DMS 273 (cell line): ENCODE data around the gene TMEM156.
"Not testable (repeated sequence)": the region's sequence is repeated elsewhere in the genome, so short reads cannot be mapped to it uniquely, and the experiment has no call there.

Experiments
- DNase-seq: peaks from one replicate; lab custom pipeline; 2025; ENCODE audit not compliant: unreplicated experiment; lab: John Stamatoyannopoulos, UW

TMEM156 gene

DNA sequence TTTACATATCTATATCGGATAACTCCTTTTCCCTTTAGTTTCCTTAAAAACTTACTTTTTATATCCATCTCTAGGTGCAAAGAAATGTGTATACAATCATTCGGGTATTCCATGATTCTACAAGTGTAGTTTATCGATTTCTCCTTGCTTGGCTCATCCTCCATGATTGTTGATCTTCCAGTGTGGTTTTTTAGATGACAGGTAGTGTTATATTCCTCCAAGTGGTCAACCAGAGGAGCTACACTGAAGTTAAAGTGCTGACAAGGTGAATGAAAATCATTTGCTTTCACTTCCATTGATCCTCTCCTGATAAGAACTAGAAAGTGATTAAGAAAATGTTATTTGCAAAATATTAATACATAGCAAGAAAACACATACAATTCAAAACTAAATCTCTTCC lies 38.5 kb downstream of the TMEM156 start:
- peak; percentile 1 for DNase-seq

DNA sequence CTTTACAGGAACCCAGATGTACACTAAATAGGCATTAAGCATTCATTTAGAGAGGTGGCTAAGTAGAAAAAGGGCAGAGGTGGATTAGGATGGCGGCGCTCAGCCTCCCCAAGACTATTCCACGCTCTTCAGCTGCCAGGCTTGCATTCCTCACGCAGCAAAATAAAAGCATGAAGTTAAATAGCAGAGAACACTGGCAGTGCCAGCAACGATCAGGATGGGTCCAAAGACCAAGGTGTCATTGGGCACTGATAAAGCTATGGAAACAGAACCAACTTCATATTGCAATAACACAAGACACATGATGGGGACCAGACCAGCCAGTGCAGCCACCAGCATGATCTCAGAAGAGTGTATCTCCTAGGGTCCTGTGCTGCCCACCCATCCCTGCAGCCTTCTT lies 42.0 kb downstream of the TMEM156 start:
- no peak for DNase-seq

DNA sequence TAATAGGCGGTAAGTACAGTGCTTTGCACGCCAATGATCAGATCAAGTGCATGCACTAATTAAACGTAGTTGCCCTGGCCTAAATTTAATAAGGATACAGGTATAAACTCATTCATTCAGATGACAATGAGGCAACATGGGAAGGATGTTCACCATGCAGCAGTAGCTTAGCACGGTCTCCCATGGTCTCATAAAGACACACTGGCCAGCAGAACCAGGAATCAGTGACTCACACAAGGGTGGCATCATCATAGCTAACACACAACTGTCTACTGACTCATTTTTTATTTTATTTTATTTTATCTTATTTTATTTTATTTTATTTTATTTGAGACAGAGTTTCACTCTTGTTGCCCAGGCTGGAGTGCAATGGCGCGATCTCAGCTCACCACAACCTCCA lies 42.7 kb downstream of the TMEM156 start:
- DNase-seq, result no peak

DNA sequence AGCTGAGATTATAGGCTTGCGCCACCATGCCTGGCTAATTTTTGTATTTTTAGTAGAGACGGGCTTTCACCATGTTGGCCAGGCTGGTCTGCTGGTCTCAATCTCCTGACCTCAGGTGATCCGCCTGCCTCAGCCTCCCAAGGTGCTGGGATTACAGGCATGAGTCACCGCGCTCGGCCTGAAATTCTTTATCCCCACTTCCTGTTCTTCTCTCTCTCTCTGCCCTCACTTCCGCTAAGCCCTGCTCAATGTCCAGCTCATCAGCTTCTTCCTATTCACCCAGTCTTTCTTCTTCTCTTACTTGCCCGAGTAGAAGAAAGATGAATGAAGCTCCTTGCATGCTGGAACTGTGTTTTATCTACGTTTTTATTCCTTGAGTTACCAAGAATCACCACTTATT lies 43.9 kb downstream of the TMEM156 start:
- not testable (repeated sequence) for DNase-seq

DNA sequence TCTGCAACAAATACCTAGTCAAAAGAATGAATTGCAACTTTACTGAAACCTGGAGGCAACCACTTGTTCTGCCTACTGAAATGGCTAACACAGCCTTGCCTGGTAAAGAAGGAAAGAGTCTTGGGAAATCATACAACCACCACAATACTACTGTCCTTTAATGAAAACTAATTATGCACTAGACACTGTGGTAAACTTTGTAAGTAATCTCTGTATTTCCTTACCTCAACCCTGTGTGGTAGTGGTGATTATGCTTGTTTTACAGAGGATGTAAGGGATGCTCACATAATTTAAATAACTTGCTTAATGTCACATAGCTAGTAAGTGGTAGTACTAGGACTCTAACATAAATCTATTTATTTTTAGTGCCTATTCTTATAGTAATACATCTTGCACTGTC lies 44.7 kb downstream of the TMEM156 start:
- DNase-seq, result no peak

DNA sequence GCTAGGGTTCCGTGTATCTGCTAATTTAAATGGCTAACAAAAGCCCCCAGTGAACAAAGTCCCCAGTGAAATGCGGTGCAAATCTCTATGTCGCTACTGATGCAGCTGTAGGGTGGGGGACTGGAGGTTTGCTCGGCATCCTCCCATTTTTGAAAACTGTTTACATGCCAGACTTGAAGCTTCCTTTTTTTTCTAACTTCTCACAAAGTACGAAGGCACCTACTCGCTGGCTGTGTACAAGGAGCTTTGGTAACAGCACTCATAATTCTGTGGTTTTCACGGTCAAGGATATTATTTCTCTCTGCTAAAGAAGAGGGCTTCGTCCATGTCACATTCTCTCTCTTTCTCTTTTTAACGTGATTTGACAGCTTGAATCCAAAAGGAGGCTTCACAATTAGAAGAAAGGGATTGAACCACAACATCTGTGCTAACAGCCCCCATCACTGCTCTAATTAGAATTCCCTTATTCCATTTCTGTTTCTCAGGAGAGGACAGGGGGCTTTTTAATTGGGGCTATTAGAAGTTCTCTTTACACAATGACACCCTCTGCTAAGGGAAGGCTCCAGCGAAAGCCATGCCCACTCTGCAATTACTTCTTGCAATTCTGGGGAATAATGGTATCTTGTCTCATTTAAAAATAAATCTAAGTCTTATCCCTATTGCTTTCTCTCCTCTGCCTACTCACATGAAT lies 46.7 kb downstream of the TMEM156 start:
- DNase-seq, result no peak

DNA sequence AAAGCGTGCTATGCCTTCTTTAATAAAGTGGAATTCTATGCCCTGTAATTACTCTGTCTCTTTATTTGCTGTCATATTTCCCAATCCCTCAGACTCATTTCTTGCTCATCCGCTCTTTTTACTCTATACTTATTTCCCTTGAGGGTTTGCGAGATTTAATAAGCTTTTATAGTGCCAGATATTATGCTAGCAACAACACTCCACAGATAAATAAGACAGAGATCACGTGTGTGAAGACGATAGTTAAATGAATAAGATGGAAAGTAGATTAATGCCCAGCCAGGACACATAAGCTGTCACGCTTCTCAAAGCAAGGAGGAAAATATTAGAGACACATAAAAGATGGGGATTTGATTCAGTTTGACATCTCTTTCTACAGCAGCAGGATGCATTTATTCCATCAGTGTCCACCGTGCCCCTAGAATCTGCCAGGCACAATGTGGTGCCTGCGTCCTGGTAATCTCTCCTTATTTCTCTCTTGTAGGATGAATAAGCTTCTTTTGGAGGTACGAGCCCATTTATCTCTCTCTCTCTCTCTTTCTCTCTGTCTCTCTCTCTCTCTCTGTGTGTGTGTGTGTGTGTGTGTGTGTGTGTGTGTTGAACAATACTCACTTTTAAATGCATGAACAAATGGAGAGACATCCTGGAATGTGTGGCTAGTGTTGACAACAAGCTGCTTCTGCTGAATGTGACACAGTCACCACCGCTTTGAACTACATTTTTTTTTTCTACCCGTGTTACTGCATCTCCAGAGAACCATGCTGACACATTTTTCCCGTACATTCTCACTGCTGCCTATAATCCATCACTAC lies 48.2 kb downstream of the TMEM156 start:
- DNase-seq, result no peak

DNA sequence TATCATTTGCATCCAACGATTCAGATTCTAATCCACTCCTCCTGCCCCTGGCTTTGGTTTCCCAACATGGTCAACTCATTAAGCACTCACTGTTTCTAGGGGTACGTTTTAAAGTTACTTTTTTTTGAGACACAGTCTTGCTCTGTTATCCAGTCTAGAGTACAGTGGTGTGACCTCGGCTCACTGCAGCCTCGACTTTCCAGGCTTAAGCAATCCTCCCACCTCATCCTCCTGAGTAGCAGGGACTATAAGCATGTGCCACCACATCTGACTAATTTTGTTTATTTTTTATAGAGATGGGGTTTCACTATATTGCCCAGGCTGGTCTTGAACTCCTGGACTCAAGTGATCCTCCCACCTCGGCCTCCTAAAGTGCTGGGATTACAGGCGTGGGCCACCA lies 48.9 kb downstream of the TMEM156 start:
- no peak for DNase-seq

DNA sequence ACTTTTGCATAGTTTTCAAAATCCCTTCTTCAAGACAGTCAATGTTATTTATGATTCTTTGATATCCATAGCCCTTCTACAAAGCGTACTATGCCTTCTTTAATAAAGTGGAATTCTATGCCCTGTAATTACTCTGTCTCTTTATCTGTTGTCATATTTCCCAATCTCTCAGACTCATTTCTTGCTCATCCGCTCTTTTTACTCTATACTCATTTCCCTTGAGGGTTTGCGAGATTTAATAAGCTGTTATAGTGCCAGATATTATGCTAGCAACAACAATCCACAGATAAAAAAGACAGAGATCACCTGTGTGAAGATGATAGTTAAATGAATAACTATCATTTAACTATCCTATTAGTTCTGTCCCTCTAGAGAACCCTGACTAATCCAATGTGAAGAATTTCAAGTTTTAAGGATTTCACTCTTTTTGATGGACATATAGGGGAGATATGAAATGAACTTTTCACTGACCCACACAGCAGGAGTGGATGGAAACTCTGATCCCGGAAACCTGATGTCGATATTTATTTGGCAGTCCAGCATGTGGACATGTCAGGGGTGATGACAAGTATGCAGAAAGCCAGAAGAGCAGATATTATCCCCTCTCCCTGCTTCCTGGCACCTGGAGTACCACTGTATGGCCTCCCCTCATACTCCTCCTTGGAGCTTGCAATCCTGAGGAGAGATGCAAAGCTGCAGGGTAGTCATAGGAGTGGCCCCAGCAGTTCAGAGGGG lies 49.7 kb downstream of the TMEM156 start:
- no peak for DNase-seq

DNA sequence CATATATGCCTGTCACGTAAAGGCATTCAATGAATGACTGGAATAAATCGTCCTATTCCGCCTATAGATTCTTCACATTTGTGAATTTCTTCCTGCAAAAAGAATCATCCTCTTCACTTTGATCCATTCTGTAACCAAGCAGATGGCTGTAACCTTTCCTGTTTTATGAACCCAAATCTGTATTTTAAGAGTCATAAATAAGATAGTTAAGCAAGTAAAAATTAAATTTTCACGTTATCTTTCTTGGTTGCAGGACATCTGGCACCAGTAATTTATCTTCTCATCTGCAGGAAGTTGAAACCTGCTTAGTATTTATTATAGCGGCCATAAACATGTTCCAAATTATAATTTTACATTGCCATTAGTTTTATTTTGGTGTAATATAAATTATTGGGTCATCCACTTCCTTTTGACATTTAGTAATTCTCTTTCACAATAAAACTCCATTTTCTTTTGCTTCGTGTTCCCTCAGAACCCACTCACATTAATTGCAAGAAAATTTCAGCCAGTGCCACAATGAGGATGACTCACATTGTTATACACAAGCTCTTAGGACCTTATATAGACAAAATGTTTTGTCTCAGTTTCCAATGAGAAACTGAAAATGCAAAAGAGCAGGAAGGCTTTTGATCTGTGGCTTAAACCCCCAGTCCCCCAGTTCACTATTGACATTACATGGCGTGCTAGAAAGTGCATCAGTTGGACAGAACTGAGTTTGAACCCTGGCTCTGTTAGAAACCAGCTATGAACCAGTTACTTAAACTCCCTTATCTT lies 51.1 kb downstream of the TMEM156 start:
- DNase-seq, result no peak

DNA sequence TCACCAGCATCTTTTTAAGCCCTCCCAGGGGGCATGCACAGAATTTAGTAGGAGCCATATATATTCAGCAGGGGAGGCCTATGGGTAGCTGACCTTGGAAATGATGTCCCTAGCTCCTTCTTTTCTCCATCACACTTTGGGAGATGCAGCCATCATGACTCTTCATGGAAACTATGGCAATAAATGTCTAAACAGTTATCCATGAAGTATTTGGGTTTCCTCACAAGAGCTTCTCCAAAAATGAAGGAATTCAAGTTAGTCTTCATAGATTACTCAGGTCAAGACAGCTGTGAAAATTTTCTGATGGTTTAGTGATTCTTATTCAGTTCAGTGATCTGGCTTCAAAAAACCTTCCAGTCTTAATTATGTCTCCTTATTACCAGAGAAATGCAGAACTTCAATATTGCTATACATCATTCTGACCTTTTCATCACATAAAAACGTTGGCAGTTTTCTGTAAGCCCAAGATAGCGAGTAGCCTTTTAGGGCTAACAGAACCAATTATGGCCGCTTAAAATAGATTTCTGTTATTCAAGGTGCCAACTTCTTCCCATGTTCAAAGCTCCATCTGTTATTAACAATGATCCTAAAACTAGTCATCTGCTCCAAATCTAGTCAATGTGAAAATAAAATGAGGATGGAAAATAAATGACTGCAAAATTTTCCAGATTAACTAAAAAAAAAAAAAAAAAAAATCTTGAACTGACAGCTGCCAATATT lies 52.5 kb downstream of the TMEM156 start:
- DNase-seq, result no peak

DNA sequence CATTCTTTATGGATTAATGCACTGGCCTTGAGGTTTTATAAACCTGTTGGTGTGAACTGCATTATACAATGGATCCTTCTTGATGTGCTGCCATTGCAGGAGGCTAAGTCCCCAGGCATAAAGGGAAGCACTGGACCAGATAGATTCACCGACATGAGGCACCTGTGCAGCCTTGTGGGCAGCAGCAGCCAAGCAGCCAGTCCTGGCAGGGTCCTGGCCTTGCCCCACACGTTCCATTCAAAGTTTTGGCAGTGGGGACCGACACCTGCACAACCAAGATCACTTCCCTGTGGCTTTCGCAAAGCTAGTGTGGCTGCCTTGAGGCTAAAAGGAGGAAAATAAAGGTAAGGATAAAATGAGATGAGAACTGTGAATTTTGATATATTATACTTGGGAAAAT lies 53.1 kb downstream of the TMEM156 start:
- DNase-seq, result no peak

DNA sequence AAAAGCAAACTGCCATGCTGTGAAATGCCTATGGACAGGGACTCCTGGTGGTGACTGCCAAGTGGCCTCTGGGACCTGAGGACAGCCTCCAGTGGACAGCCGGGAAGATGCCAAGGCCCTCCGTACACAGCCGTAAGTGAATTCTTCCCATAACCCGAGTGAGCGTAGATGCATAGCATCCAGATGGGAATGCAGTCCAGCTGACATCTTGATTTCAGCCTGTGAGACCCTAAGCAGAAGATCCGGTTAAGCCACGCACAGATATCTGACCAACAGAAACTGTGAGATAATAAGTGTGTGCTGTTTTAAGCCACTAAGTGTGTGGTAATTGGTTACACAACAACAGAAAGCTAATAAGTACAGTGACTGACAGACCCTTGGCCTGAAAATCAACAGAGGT lies 55.9 kb downstream of the TMEM156 start:
- no peak for DNase-seq

DNA sequence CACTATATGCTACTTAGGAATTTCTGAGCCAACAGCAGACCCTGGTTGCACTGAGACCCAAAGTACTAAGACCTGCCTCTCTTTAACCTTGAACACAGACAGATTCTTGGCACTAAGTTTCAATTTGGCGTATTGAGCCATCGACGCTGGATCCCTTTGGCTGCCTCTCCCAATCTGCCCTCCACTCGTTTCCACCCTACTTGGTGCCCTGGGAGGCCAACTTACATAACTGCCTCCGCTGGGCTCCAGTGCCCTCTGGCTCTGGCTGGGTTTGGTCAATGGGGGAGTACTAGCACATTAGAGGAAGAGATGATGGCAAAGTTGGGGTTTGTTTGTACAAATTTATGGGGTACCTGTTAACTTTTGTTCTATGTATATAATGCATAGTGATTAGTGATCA lies 63.5 kb downstream of the TMEM156 start:
- no peak for DNase-seq

DNA sequence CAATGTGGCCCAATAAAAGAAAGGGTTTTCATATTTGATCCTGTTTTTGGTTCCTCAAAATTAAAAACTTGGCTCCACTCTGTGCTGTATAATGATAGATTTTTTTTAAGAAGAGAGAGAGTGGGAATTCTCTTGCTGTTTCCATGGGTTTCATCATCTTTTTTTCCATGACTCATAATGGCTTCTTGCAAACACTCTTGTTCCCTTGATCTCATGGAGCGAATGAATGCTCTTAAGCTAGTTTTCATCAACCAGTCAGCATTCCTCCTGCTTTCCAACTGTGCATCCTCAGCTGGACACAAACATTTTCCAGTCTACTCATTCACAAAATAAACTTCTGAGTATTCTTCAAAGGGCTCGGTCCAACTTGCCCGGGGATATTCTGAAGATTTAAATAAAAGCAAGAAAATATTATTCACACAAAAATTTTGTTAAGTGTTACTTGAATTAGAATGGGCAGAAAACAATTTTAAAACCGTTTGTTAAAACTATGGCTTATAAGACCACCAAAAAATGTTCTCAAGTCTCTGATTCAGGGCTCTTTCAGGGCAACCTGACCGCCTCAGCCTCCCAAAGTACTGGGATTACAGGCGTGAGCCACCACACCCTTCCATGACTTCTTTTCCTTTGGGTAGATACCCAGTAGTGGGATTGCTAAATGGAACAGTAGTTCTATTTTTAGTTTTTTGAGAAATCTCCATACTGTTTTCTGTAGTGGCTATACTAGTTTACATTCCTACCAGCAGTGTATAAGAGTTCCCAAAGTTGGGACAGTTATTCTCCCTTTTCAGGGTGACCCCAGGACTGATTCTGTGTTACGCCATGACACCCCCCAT lies 64.7 kb downstream of the TMEM156 start:
- DNase-seq, result peak; percentile 2

DNA sequence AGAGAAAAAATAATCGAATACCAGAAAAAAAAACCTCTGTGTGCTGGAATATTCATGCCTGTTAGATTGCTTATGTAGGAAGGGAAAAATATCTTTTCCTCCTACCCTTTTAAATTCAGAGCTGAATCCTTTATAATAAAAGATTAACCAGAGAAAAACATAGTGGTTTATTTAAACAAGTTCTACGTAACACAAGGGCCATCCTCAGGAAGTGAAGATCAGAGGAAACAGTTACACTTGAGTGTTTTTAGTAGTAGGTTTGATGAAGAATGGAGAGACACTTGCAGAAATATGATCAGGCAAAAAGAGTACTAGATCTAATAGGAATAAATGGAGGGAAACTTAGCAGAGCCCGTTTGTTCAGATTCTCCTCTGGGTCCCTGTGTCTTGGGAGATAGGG lies 66.3 kb downstream of the TMEM156 start:
- no peak for DNase-seq

DNA sequence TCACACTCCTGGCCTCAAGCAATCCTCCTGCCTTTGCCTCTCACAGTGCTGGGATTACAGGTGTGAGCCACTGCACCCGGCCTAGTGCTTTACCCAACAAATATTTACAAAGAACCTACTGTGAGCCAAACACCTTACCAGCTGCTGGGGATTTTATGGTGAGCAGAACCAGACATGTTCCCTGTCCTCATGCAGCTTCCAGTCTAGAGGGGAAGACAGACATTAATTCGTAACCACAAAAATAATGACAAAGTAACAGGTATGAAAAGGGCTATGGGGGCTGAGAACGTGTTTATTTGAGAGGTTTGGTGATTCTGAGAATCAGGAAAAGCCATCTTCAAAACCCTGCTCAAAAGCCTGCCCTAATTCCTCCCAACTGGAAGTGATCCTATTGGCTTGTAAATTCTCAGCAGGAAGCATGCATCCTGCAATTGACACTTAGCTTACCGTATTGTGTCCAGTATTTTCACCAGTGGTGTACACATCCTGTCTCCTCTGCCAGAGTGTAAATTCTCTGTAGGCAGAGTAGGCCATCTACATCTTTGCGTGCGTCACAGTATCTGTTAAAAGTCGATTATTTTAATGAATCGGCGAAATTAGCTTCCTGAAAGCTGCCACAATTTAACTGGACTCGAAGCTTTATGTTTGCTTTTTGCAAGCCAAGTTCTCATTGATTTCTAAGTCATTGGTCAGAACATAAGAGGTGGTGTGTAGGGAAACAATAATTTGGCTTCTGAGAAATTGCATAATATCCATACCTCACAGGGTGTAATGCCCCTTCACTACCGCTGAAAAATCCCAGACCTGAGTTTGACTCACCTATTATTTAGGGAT lies 67.0 kb downstream of the TMEM156 start:
- DNase-seq, result no peak

DNA sequence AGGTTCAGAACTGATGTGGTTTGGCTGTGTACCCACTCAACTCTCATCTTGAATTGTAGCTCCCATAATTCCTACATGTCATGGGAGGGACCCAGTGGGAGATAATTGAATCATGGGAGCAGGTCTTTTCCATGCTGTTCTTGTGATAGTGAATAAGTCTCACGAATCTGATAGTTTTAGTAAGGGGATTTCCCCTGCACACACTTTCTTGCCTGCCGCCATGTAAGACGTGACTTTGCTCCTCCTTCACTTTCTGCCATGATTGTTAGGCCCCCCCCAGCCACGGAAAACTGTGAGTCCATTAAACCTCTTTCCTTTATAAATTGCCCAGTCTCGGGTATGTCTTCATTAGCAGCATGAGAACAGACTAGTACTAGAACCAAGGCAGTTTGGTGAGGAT lies 73.0 kb downstream of the TMEM156 start:
- not testable (repeated sequence) for DNase-seq
